Activated CD4-positive, alpha-beta T cell treated with anti-CD3 and anti-CD28 coated beads, Interleukin-2, amount 10 ng/mL, durations not matched to agents 7 days and 5 days (primary cell): Measurements from ENCODE around the gene OR10G3. TPM values are rescaled to one million over a fixed set of nuclear protein-coding genes. Genes with fewer than 3 reads are reported as not detected.
A peak's percentile ranks its signal among the peaks of the same experiment; 100 is the strongest.
"Not testable (repeated sequence)": the region's sequence is repeated elsewhere in the genome, so short reads cannot be mapped to it uniquely, and the experiment has no call there.

Experiments
- CTCF ChIA-PET: fragments of 350-600 bp; sonication (Branson Sonifier 250); formaldehyde crosslinking; loops from one replicate; lab custom pipeline; 2021; ENCODE audit warnings: antibody characterized with exemption; lab: Charles Lee
- POLR2A ChIA-PET: fragments of 350-600 bp; sonication (Branson Sonifier 250); formaldehyde crosslinking; loops from one replicate; lab custom pipeline; 2021; ENCODE audit warnings: antibody characterized with exemption; lab: Charles Lee
- DNase-seq: peaks from one replicate; pipeline ENCODE4 v3.0.0-alpha.2; 2020
- H3K27ac Mint-ChIP-seq: one replicate; pipeline ENCODE4 v1.8.0; 2021; ENCODE audit warnings: mild to moderate bottlenecking, moderate library complexity, mixed read lengths
- H3K27me3 Mint-ChIP-seq: one replicate; pipeline ENCODE4 v1.8.0; 2021; ENCODE audit warnings: mixed read lengths
- H3K36me3 Mint-ChIP-seq: one replicate; pipeline ENCODE4 v1.8.0; 2021; ENCODE audit warnings: low read depth, mixed read lengths
- H3K4me1 Mint-ChIP-seq: one replicate; pipeline ENCODE4 v1.8.0; 2021; ENCODE audit warnings: mixed read lengths
- H3K4me3 Mint-ChIP-seq: one replicate; pipeline ENCODE4 v1.8.0; 2021; ENCODE audit warnings: mild to moderate bottlenecking, moderate library complexity, mixed read lengths
- H3K9me3 Mint-ChIP-seq: one replicate; pipeline ENCODE4 v1.8.0; 2021; ENCODE audit warnings: mixed read lengths
- total RNA-seq, 2 experiments: library from RNA; stranded (reverse); gene quantifications; one replicate each; pipeline ENCODE4 v1.2.3, GENCODE V29; 2021

Gene OR10G3
- not detected for total RNA-seq

GRCh38 chr14:21579976-21580375 is at the start of gene OR10G3:
Gene OR10G3 (minus strand): TSS chr14:21580076. CDS start chr14:21570744, 9,332 bp downstream.
- no peak within 1 kb of the TSS for H3K4me3 Mint-ChIP-seq
- no peak within 1 kb of the TSS for H3K27ac Mint-ChIP-seq
- H3K27me3 Mint-ChIP-seq = peaks cover 21% of the 10 kb centered on the region
- ChIA-PET CTCF (interaction anchor here (2.1 kb wide), 1 partner anchor 23 kb away, joined by 4 read pairs; no protein-coding TSS in a partner anchor), POLR2A (no interaction called here)
- no peaks in the 10 kb centered on the region for H3K9me3 Mint-ChIP-seq
- no peak for DNase-seq
- no peaks in the 10 kb centered on the region for H3K4me1 Mint-ChIP-seq
- H3K36me3 Mint-ChIP-seq = no peaks in the 10 kb centered on the region

GRCh38 chr14:21626491-21627230 is 46.8 kb upstream of the OR10G3 start:
- ChIA-PET POLR2A (no interaction called here), CTCF (no interaction called here)
- H3K4me1 Mint-ChIP-seq = no peaks in the 10 kb centered on the region
- no peak overlapping the region for H3K27ac Mint-ChIP-seq
- DNase-seq = no peak
- H3K4me3 Mint-ChIP-seq = no peak overlapping the region
- H3K27me3 Mint-ChIP-seq = peaks cover 10% of the 10 kb centered on the region
- H3K9me3 Mint-ChIP-seq = no peaks in the 10 kb centered on the region
- no peaks in the 10 kb centered on the region for H3K36me3 Mint-ChIP-seq

- no peak overlapping the region for H3K4me3 Mint-ChIP-seq
- H3K27me3 Mint-ChIP-seq = peaks cover 15% of the 10 kb centered on the region
- ChIA-PET CTCF (no interaction called here), POLR2A (no interaction called here)
- DNase-seq = no peak
- H3K4me1 Mint-ChIP-seq = no peaks in the 10 kb centered on the region
- no peaks in the 10 kb centered on the region for H3K36me3 Mint-ChIP-seq
- H3K9me3 Mint-ChIP-seq = no peaks in the 10 kb centered on the region
- H3K27ac Mint-ChIP-seq = no peak overlapping the region
Observed at GRCh38 chr14:21617614-21618013, 37.7 kb upstream of the OR10G3 start.

GRCh38 chr14:21614240-21614639 is 34.4 kb upstream of the OR10G3 start:
- no peaks in the 10 kb centered on the region for H3K36me3 Mint-ChIP-seq
- no peak overlapping the region for H3K27ac Mint-ChIP-seq
- no peaks in the 10 kb centered on the region for H3K4me1 Mint-ChIP-seq
- ChIA-PET POLR2A (no interaction called here), CTCF (interaction anchor here (0.6 kb wide), 2 partner anchors 249 to 925 kb away, joined by 3 read pairs; no protein-coding TSS in a partner anchor)
- peaks cover 18% of the 10 kb centered on the region for H3K27me3 Mint-ChIP-seq
- no peak overlapping the region for H3K4me3 Mint-ChIP-seq
- no peak for DNase-seq
- H3K9me3 Mint-ChIP-seq = no peaks in the 10 kb centered on the region

GRCh38 chr14:21612324-21612723 is 32.4 kb upstream of the OR10G3 start:
- CTCF ChIA-PET = no interaction called here
- no peaks in the 10 kb centered on the region for H3K36me3 Mint-ChIP-seq

GRCh38 chr14:21602181-21602580 is 22.3 kb upstream of the OR10G3 start:
- H3K36me3 Mint-ChIP-seq, CTCF ChIA-PET, H3K27ac Mint-ChIP-seq, H3K4me3 Mint-ChIP-seq, H3K4me1 Mint-ChIP-seq, H3K9me3 Mint-ChIP-seq, POLR2A ChIA-PET, DNase-seq: not testable (repeated sequence)
- H3K27me3 Mint-ChIP-seq = peaks cover 10% of the 10 kb centered on the region

More at GRCh38 chr14:21612324-21612723, 32.4 kb upstream of the OR10G3 start:
- Mint-ChIP-seq H3K4me1 (no peaks in the 10 kb centered on the region), H3K4me3 (no peak overlapping the region), H3K27me3 (peaks cover 25% of the 10 kb centered on the region), H3K9me3 (no peaks in the 10 kb centered on the region), H3K27ac (no peak overlapping the region)
- DNase-seq = no peak
- POLR2A ChIA-PET = no interaction called here

GRCh38 chr14:21589317-21589716 is 9.4 kb upstream of the OR10G3 start:
- CTCF ChIA-PET = no interaction called here
- H3K27me3 Mint-ChIP-seq = peaks cover 27% of the 10 kb centered on the region
- no peaks in the 10 kb centered on the region for H3K4me1 Mint-ChIP-seq
- POLR2A ChIA-PET = no interaction called here
- H3K9me3 Mint-ChIP-seq = peaks cover 18% of the 10 kb centered on the region
- DNase-seq = no peak
- no peak overlapping the region for H3K27ac Mint-ChIP-seq
- H3K4me3 Mint-ChIP-seq = no peak overlapping the region
- H3K36me3 Mint-ChIP-seq = peaks cover 2% of the 10 kb centered on the region

GRCh38 chr14:21575661-21576060 is 4.2 kb downstream of the OR10G3 start:
- H3K27me3 Mint-ChIP-seq = peaks cover 24% of the 10 kb centered on the region
- H3K36me3 Mint-ChIP-seq = no peaks in the 10 kb centered on the region
- no peak overlapping the region for H3K27ac Mint-ChIP-seq
- ChIA-PET POLR2A (no interaction called here), CTCF (interaction anchor here (0.9 kb wide), 1 partner anchor 51 kb away, joined by 3 read pairs; no protein-coding TSS in a partner anchor)
- DNase-seq = no peak
- no peaks in the 10 kb centered on the region for H3K4me1 Mint-ChIP-seq
- peaks cover 2% of the 10 kb centered on the region for H3K9me3 Mint-ChIP-seq
- H3K4me3 Mint-ChIP-seq = no peak overlapping the region

GRCh38 chr14:21572604-21573003 is 7.3 kb downstream of the OR10G3 start:
- no peaks in the 10 kb centered on the region for H3K4me1 Mint-ChIP-seq
- no peak overlapping the region for H3K4me3 Mint-ChIP-seq
- ChIA-PET CTCF (no interaction called here), POLR2A (no interaction called here)
- H3K36me3 Mint-ChIP-seq = no peaks in the 10 kb centered on the region
- H3K9me3 Mint-ChIP-seq = peaks cover 2% of the 10 kb centered on the region
- H3K27ac Mint-ChIP-seq = no peak overlapping the region
- peaks cover 22% of the 10 kb centered on the region for H3K27me3 Mint-ChIP-seq
- DNase-seq = no peak

GRCh38 chr14:21558703-21559170 is 21.1 kb downstream of the OR10G3 start:
- Mint-ChIP-seq H3K27ac (no peak overlapping the region), H3K4me1 (peaks cover 6% of the 10 kb centered on the region), H3K4me3 (no peak overlapping the region), H3K36me3 (no peaks in the 10 kb centered on the region), H3K27me3 (no peaks in the 10 kb centered on the region), H3K9me3 (no peaks in the 10 kb centered on the region)
- POLR2A ChIA-PET = no interaction called here
- CTCF ChIA-PET = interaction anchor here (0.9 kb wide), 1 partner anchor 103 kb away, joined by 3 read pairs; the partner anchor contains the start of gene CHD8
- DNase-seq = no peak

GRCh38 chr14:21557084-21557901 is 22.6 kb downstream of the OR10G3 start:
- Mint-ChIP-seq H3K27ac (peak overlapping the region; percentile 63), H3K4me1 (peaks cover 6% of the 10 kb centered on the region), H3K4me3 (no peak overlapping the region), H3K9me3 (no peaks in the 10 kb centered on the region), H3K27me3 (no peaks in the 10 kb centered on the region), H3K36me3 (no peaks in the 10 kb centered on the region)
- CTCF ChIA-PET = interaction anchor here (1.0 to 1.5 kb wide), 7 partner anchors 10 to 454 kb away, joined by 3 to 4 read pairs (median 3); partner anchors contain the start of gene OR10G3
- DNase-seq = peak; percentile 89
- POLR2A ChIA-PET = no interaction called here

GRCh38 chr14:21556378-21557083 is 23.3 kb downstream of the OR10G3 start:
- no peak overlapping the region for H3K27ac Mint-ChIP-seq
- H3K9me3 Mint-ChIP-seq = no peaks in the 10 kb centered on the region
- DNase-seq = no peak
- H3K27me3 Mint-ChIP-seq = no peaks in the 10 kb centered on the region
- no peak overlapping the region for H3K4me3 Mint-ChIP-seq
- POLR2A ChIA-PET = no interaction called here
- peaks cover 6% of the 10 kb centered on the region for H3K4me1 Mint-ChIP-seq
- CTCF ChIA-PET = interaction anchor here (1.0 to 1.5 kb wide), 7 partner anchors 11 to 453 kb away, joined by 3 to 4 read pairs (median 3); partner anchors contain the start of gene OR10G3
- H3K36me3 Mint-ChIP-seq = no peaks in the 10 kb centered on the region
